HCT116 (cell line): Measurements from ENCODE around the gene MYO5C. TPM values are rescaled to one million over a fixed set of nuclear protein-coding genes. Genes with fewer than 3 reads are reported as not detected.

ENCODE experiments used
- ATAC-seq: fragments of 200-7000 bp; cut with Tn5 transposase; 2 replicates; pipeline ENCODE4 v1.9.1; 2020; ENCODE audit warnings: mild to moderate bottlenecking, moderate library complexity
- BruUV-seq: library from RNA; stranded (reverse); fragments of 400-500 nt; replicated peaks from 2 replicates; lab custom pipeline; 2021; lab: Mats Ljungman, UMichigan
- CTCF ChIA-PET: fragments of 300-600 bp; sonication (Branson Sonifier 250); formaldehyde crosslinking; loops from one replicate; lab custom pipeline; 2021; ENCODE audit warnings: antibody characterized with exemption; lab: Charles Lee
- POLR2A ChIA-PET: fragments of 300-600, 350-600 bp; sonication (Branson Sonifier 250); formaldehyde crosslinking; loops from one replicate; lab custom pipeline; 2021; ENCODE audit warnings: antibody characterized with exemption; lab: Charles Lee
- RAD21 ChIA-PET, 2 experiments: fragments of 300-600 bp; sonication (Branson Sonifier 250); formaldehyde crosslinking; loops; one replicate each; lab custom pipeline; 2023; ENCODE audit warnings: low total read pairs in 2 of 2; ENCODE audit not compliant: uncharacterized antibody in 2 of 2, unreplicated experiment in 2 of 2, low non-redundant PET in 1 of 2; lab: Charles Lee
- DNase-seq: peaks from one replicate; pipeline ENCODE4 v3.0.0-alpha.2; 2010; ENCODE audit warnings: low read depth, low spot score
- H2AFZ ChIP-seq: fragments of 200-600 bp; shearing (Covaris generic), sonication (generic); 2 replicates; pipeline ENCODE4 v1.6.1; 2017; ENCODE audit warnings: low read depth, mixed run types, mixed read lengths, antibody characterized with exemption, low read length; ENCODE audit not compliant: poor library complexity, severe bottlenecking
- H3K27ac ChIP-seq: 2 replicates; pipeline ENCODE4 v1.5.1; 2012; ENCODE audit warnings: low read depth, low read length
- H3K27me3 ChIP-seq: fragments of 200-600 bp; sonication (generic); 2 replicates; pipeline ENCODE4 v1.6.1; 2016; ENCODE audit warnings: mixed run types, low read length, mixed read lengths; ENCODE audit not compliant: insufficient read depth
- H3K36me3 ChIP-seq, 2 experiments: fragments of 200-500 bp in 1 of 2; fragments of 200-600 bp in 1 of 2; sonication (Bioruptor generic) in 1 of 2; sonication (generic) in 1 of 2; 2 replicates each; pipeline versions ENCODE4 v1.5.1 to v1.6.1; 2014 to 2016; ENCODE audit warnings: low read length in 2 of 2, inconsistent platforms in 1 of 2, mixed read lengths in 1 of 2, mixed run types in 1 of 2; ENCODE audit not compliant: insufficient read depth in 2 of 2, control insufficient read depth in 1 of 2
- H3K4me1 ChIP-seq, 2 experiments: fragments of 200-600 bp in 1 of 2; sonication (generic) in 1 of 2; 2 replicates each; pipeline versions ENCODE4 v1.5.1 to v1.6.1; 2012 to 2017; ENCODE audit warnings: low read length in 2 of 2, inconsistent platforms in 1 of 2, mild to moderate bottlenecking in 1 of 2, mixed read lengths in 1 of 2, mixed run types in 1 of 2, moderate library complexity in 1 of 2; ENCODE audit not compliant: insufficient read depth in 2 of 2, control insufficient read depth in 1 of 2
- H3K4me2 ChIP-seq: fragments of 200-600 bp; sonication (generic); 2 replicates; pipeline ENCODE4 v1.6.1; 2017; ENCODE audit warnings: mixed run types, low read length, mixed read lengths
- H3K4me3 ChIP-seq, 2 experiments: fragments of 200-600 bp in 1 of 2; sonication (generic) in 1 of 2; replicated peaks in 1 of 2; 2 replicates each; pipeline ENCODE4 v1.5.1; 2011 to 2016; ENCODE audit warnings: low read length in 2 of 2, control low read depth in 1 of 2, low read depth in 1 of 2, mild to moderate bottlenecking in 1 of 2, mixed read lengths in 1 of 2, mixed run types in 1 of 2
- H3K79me2 ChIP-seq: fragments of 200-600 bp; sonication (generic); 2 replicates; pipeline ENCODE4 v1.6.1; 2017; ENCODE audit warnings: mild to moderate bottlenecking, mixed run types, low read length, moderate library complexity, mixed read lengths; ENCODE audit not compliant: insufficient read depth
- H3K9ac ChIP-seq: fragments of 200-600 bp; sonication (generic); 2 replicates; pipeline ENCODE4 v1.6.1; 2016; ENCODE audit warnings: low read length, mixed read lengths
- H3K9me2 ChIP-seq: fragments of 200-600 bp; sonication (generic), shearing (Covaris generic); 2 replicates; pipeline ENCODE4 v1.6.1; 2017; ENCODE audit warnings: mixed run types, mild to moderate bottlenecking, moderate library complexity; ENCODE audit not compliant: insufficient read depth
- H3K9me3 ChIP-seq, 2 experiments: fragments of 200-500 bp in 1 of 2; fragments of 200-600 bp in 1 of 2; sonication (Bioruptor generic) in 1 of 2; sonication (generic) in 1 of 2; 2 replicates each; pipeline ENCODE4 v1.6.1; 2014 to 2017; ENCODE audit warnings: low read length in 2 of 2, mixed read lengths in 2 of 2, inconsistent platforms in 1 of 2, low read depth in 1 of 2, mild to moderate bottlenecking in 1 of 2, mixed run types in 1 of 2, moderate library complexity in 1 of 2; ENCODE audit not compliant: control insufficient read depth in 1 of 2, insufficient read depth in 1 of 2
- H4K20me1 ChIP-seq: fragments of 200-600 bp; sonication (generic), shearing (Covaris generic); 2 replicates; pipeline ENCODE4 v1.6.1; 2017; ENCODE audit warnings: mixed run types, mild to moderate bottlenecking, moderate library complexity; ENCODE audit not compliant: insufficient read depth
- REST ChIP-seq: IDR thresholded peaks from 2 replicates; pipeline ENCODE4 v1.6.1; 2012; ENCODE audit warnings: low read depth
- ZNF274 ChIP-seq: fragments of 200-500 bp; sonication (Bioruptor generic); IDR thresholded peaks from 2 replicates; pipeline ENCODE4 v1.6.1; 2014; ENCODE audit warnings: mild to moderate bottlenecking, low read depth, low read length, inconsistent platforms
- intact Hi-C: fragments of 100-400 bp; cut with micrococcal nuclease; formaldehyde crosslinking; loops from 2 replicates; pipeline ENCODE4 v1.10.0; 2022
- total RNA-seq: library from RNA; stranded (reverse); gene quantifications from one replicate; pipeline ENCODE4 v1.2.1, GENCODE V29; 2021; ENCODE audit not compliant: unreplicated experiment
- TF ChIP-seq, protein P1 (sequence below): IDR thresholded peaks from 2 replicates; pipeline ENCODE4 v1.6.1; 2011; ENCODE audit warnings: mild to moderate bottlenecking, low read length, moderate library complexity; ENCODE audit not compliant: insufficient replicate concordance; ENCODE audit errors: extremely low read depth

Gene MYO5C
- total RNA-seq, 1 experiment from 2014 or later, result 34.0 TPM

DNA sequence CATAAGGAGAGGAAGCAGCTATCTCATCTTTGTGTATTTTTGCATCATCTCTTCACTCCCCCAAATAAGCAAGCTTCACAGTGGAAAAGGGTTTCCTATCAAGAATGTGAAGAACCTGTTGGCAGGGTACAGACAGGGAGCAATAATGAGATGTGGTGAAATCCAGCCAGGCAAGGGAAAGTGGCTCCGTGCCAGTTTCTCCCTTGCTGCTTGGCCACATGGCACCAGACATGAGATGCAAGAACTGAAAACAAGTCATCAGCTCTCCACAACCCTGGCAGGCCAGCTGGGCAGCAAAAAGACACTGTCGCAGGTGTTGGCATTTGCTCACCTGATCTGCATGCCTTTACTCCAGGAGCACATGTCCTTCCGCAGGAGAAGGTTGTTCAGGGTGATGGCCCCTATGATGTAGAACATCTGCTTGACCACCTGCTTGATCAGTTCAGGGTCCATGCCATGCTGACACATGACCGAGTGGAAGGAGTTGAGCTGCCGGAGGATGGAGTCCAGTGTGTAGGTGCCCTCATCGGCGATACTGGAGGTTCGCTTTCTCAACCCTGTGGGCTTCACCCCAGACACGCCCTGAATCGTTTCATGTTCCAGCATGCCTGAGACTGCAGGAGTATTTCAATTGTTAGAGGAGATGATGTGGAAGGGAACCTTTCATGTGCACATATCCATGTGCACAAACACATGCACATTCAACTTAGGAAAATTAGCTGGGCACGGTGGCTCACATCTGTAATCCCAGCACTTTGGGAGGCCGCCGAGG lies 23.3 kb upstream of the MYO5C start:
- no peak overlapping the region for H2AFZ ChIP-seq
- H3K9ac ChIP-seq, result no peak overlapping the region
- peaks cover 0 to 4% of the 10 kb centered on the region in 2 experiments; a peak in 1 of 4 replicates for H3K36me3 ChIP-seq
- no peak overlapping the region for H3K27ac ChIP-seq
- no peaks in the 10 kb centered on the region for H3K79me2 ChIP-seq
- no peak for DNase-seq
- H3K9me3 ChIP-seq, result no peaks in the 10 kb centered on the region
- BruUV-seq, result no TSS peak
- H3K27me3 ChIP-seq, result no peaks in the 10 kb centered on the region
- ChIA-PET POLR2A (no interaction called here), CTCF (no interaction called here)
- no peaks in the 10 kb centered on the region for H3K4me1 ChIP-seq
- H4K20me1 ChIP-seq, result no peaks in the 10 kb centered on the region
- intact Hi-C loops, result no loop called here
- no peak overlapping the region for H3K4me3 ChIP-seq
- TF ChIP-seq, protein P1, sequence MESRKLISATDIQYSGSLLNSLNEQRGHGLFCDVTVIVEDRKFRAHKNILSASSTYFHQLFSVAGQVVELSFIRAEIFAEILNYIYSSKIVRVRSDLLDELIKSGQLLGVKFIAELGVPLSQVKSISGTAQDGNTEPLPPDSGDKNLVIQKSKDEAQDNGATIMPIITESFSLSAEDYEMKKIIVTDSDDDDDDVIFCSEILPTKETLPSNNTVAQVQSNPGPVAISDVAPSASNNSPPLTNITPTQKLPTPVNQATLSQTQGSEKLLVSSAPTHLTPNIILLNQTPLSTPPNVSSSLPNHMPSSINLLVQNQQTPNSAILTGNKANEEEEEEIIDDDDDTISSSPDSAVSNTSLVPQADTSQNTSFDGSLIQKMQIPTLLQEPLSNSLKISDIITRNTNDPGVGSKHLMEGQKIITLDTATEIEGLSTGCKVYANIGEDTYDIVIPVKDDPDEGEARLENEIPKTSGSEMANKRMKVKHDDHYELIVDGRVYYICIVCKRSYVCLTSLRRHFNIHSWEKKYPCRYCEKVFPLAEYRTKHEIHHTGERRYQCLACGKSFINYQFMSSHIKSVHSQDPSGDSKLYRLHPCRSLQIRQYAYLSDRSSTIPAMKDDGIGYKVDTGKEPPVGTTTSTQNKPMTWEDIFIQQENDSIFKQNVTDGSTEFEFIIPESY, result no peak
- no peak for TF ChIP-seq REST
- TF ChIP-seq ZNF274, result no peak
- TF ChIP-seq, all 23 proteins: peak for 0
- RAD21 ChIA-PET, result no interaction called here
- H3K4me2 ChIP-seq, result no peak overlapping the region
- H3K9me2 ChIP-seq, result no peaks in the 10 kb centered on the region
- ATAC-seq, result no peak
